Esophagus squamous epithelium (tissue), 4 donors: ENCODE data around the gene TSHZ2.

ENCODE experiments used
- POLR2A ChIP-seq, 4 donors: fragments of 450-650 bp; IDR thresholded peaks; one replicate each; pipeline ENCODE4 v1.6.1; 2017; ENCODE audit warnings: antibody characterized with exemption in 4 of 4, mild to moderate bottlenecking in 4 of 4, moderate library complexity in 3 of 4
- TF ChIP-seq, protein P1 (sequence below), 6 experiments: fragments of 450-650 bp in 4 of 6; fragments of 200-600 bp in 2 of 6; sonication (generic) in 2 of 6; IDR thresholded peaks; one replicate each; pipeline ENCODE4 v1.5.1; 2016 to 2019; ENCODE audit warnings: antibody characterized with exemption in 6 of 6, mild to moderate bottlenecking in 4 of 6, moderate library complexity in 4 of 6

- TF ChIP-seq, protein P1, sequence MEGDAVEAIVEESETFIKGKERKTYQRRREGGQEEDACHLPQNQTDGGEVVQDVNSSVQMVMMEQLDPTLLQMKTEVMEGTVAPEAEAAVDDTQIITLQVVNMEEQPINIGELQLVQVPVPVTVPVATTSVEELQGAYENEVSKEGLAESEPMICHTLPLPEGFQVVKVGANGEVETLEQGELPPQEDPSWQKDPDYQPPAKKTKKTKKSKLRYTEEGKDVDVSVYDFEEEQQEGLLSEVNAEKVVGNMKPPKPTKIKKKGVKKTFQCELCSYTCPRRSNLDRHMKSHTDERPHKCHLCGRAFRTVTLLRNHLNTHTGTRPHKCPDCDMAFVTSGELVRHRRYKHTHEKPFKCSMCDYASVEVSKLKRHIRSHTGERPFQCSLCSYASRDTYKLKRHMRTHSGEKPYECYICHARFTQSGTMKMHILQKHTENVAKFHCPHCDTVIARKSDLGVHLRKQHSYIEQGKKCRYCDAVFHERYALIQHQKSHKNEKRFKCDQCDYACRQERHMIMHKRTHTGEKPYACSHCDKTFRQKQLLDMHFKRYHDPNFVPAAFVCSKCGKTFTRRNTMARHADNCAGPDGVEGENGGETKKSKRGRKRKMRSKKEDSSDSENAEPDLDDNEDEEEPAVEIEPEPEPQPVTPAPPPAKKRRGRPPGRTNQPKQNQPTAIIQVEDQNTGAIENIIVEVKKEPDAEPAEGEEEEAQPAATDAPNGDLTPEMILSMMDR (IDR thresholded peaks at IDR 0.05), result no peak
- no peak for TF ChIP-seq POLR2A (IDR thresholded peaks at IDR 0.05)
Measured at GRCh38 chr20:53195876-53196610, 223.9 kb downstream of the TSHZ2 start.
